ENCODE data around the gene ACOXL.

Gene ACOXL

GRCh38 chr2:110777531-110778311, 45.3 kb downstream of the ACOXL start:
- TF ChIP-seq CTCF (IDR thresholded peaks at IDR 0.05; ENCODE audit: low read depth, low read length) = no peak
- H3K36me3 ChIP-seq = no peaks in the 10 kb centered on the region
- H3K9me3 ChIP-seq = no peaks in the 10 kb centered on the region

GRCh38 chr2:110780461-110780860, 48.1 kb downstream of the ACOXL start:
- DNase-seq = no peak
- Histone ChIP-seq H3K9me3 (no peaks in the 10 kb centered on the region), H3K4me3 (ENCODE audit: low read depth, low read length) (no peak overlapping the region), H3K36me3 (no peaks in the 10 kb centered on the region), H3K4me1 (no peaks in the 10 kb centered on the region), H3K27me3 (no peaks in the 10 kb centered on the region)
- no peak for TF ChIP-seq CTCF (IDR thresholded peaks at IDR 0.05; ENCODE audit: low read depth, low read length)

More at GRCh38 chr2:110777531-110778311, 45.3 kb downstream of the ACOXL start:
- no peaks in the 10 kb centered on the region for H3K4me1 ChIP-seq
- no peak overlapping the region for H3K4me3 ChIP-seq (ENCODE audit: low read depth, low read length)
- H3K27me3 ChIP-seq = no peaks in the 10 kb centered on the region
- no peak for DNase-seq

GRCh38 chr2:110783196-110783873, 51.0 kb downstream of the ACOXL start:
- Histone ChIP-seq H3K27me3 (no peaks in the 10 kb centered on the region), H3K4me3 (ENCODE audit: low read depth, low read length) (no peak overlapping the region), H3K4me1 (no peaks in the 10 kb centered on the region), H3K9me3 (no peaks in the 10 kb centered on the region), H3K36me3 (no peaks in the 10 kb centered on the region)
- TF ChIP-seq CTCF (IDR thresholded peaks at IDR 0.05; ENCODE audit: low read depth, low read length) = no peak
- no peak for DNase-seq

GRCh38 chr2:110784047-110784631, 51.8 kb downstream of the ACOXL start:
- H3K9me3 ChIP-seq = no peaks in the 10 kb centered on the region
- no peak for DNase-seq
- no peaks in the 10 kb centered on the region for H3K4me1 ChIP-seq
- TF ChIP-seq CTCF (IDR thresholded peaks at IDR 0.05; ENCODE audit: low read depth, low read length) = no peak
- no peak overlapping the region for H3K4me3 ChIP-seq (ENCODE audit: low read depth, low read length)
- H3K36me3 ChIP-seq = no peaks in the 10 kb centered on the region
- no peaks in the 10 kb centered on the region for H3K27me3 ChIP-seq

- Histone ChIP-seq H3K36me3 (no peaks in the 10 kb centered on the region), H3K27me3 (no peaks in the 10 kb centered on the region), H3K9me3 (no peaks in the 10 kb centered on the region), H3K4me3 (ENCODE audit: low read depth, low read length) (no peak overlapping the region), H3K4me1 (no peaks in the 10 kb centered on the region)
- TF ChIP-seq CTCF (IDR thresholded peaks at IDR 0.05; ENCODE audit: low read depth, low read length) = no peak
- no peak for DNase-seq
These were observed 53.1 kb downstream of the ACOXL start for GRCh38 chr2:110785439-110785838.

GRCh38 chr2:110788976-110789375, 56.6 kb downstream of the ACOXL start:
- H3K9me3 ChIP-seq = no peaks in the 10 kb centered on the region
- no peak overlapping the region for H3K4me3 ChIP-seq (ENCODE audit: low read depth, low read length)
- H3K36me3 ChIP-seq = no peaks in the 10 kb centered on the region
- H3K4me1 ChIP-seq = no peaks in the 10 kb centered on the region
- no peak for DNase-seq
- no peak for TF ChIP-seq CTCF (IDR thresholded peaks at IDR 0.05; ENCODE audit: low read depth, low read length)
- H3K27me3 ChIP-seq = no peaks in the 10 kb centered on the region
